Measurements from ENCODE around the gene KRTAP3-2. TPM values are rescaled to one million over a fixed set of nuclear protein-coding genes. Genes with fewer than 3 reads are reported as not detected.

KRTAP3-2 gene
- total RNA-seq, 1 donor from 2014 or later: not detected

Other genes with a start within 250 kb of the KRTAP3-2 start
- gene KRT25, start 244.6 kb downstream of the KRTAP3-2 start, total RNA-seq: not detected
- gene KRT26, start 227.7 kb downstream of the KRTAP3-2 start, total RNA-seq: not detected
- not detected for gene KRT27, start 217.4 kb downstream of the KRTAP3-2 start, total RNA-seq
- not detected for gene KRT28, start 199.9 kb downstream of the KRTAP3-2 start, total RNA-seq
- gene KRT10, start 177.3 kb downstream of the KRTAP3-2 start, total RNA-seq: 45.2 TPM
- gene KRT12, start 132.7 kb downstream of the KRTAP3-2 start, total RNA-seq: not detected
- gene KRT20, start 114.7 kb downstream of the KRTAP3-2 start, total RNA-seq: not detected
- gene KRT23, start 62.3 kb downstream of the KRTAP3-2 start, total RNA-seq: 0.13 TPM
- not detected for gene KRT39, start 33.0 kb downstream of the KRTAP3-2 start, total RNA-seq
- gene KRT40, start 15.6 kb downstream of the KRTAP3-2 start, total RNA-seq: not detected
- not detected for gene KRTAP3-3, start 5.7 kb downstream of the KRTAP3-2 start, total RNA-seq
- not detected for gene KRTAP3-1, start 9.2 kb upstream of the KRTAP3-2 start, total RNA-seq
- not detected for gene KRTAP1-5, start 27.3 kb upstream of the KRTAP3-2 start, total RNA-seq
- not detected for gene KRTAP1-4, start 30.3 kb upstream of the KRTAP3-2 start, total RNA-seq
- not detected for gene KRTAP1-3, start 35.0 kb upstream of the KRTAP3-2 start, total RNA-seq
- gene KRTAP1-1, start 41.5 kb upstream of the KRTAP3-2 start, total RNA-seq: not detected
- not detected for gene KRTAP2-1, start 47.4 kb upstream of the KRTAP3-2 start, total RNA-seq
- gene KRTAP2-2, start 55.3 kb upstream of the KRTAP3-2 start, total RNA-seq: not detected
- gene KRTAP2-3, start 60.2 kb upstream of the KRTAP3-2 start, total RNA-seq: not detected
- gene KRTAP2-4, start 66.0 kb upstream of the KRTAP3-2 start, total RNA-seq: not detected
- not detected for gene KRTAP4-7, start 84.2 kb upstream of the KRTAP3-2 start, total RNA-seq
- not detected for gene KRTAP4-8, start 98.2 kb upstream of the KRTAP3-2 start, total RNA-seq
- gene KRTAP4-16, start 102.3 kb upstream of the KRTAP3-2 start, total RNA-seq: not detected
- gene KRTAP4-9, start 105.5 kb upstream of the KRTAP3-2 start, total RNA-seq: not detected
- gene KRTAP4-11, start 118.5 kb upstream of the KRTAP3-2 start, total RNA-seq: not detected
- not detected for gene KRTAP4-12, start 124.3 kb upstream of the KRTAP3-2 start, total RNA-seq
- gene KRTAP4-6, start 140.6 kb upstream of the KRTAP3-2 start, total RNA-seq: not detected
- not detected for gene KRTAP4-5, start 149.9 kb upstream of the KRTAP3-2 start, total RNA-seq
- not detected for gene KRTAP4-4, start 160.8 kb upstream of the KRTAP3-2 start, total RNA-seq
- not detected for gene KRTAP4-3, start 168.3 kb upstream of the KRTAP3-2 start, total RNA-seq
- not detected for gene KRTAP4-2, start 178.3 kb upstream of the KRTAP3-2 start, total RNA-seq
- gene KRTAP4-1, start 185.0 kb upstream of the KRTAP3-2 start, total RNA-seq: not detected
- gene KRTAP9-1, start 190.0 kb upstream of the KRTAP3-2 start, total RNA-seq: not detected
- not detected for gene KRTAP9-2, start 226.7 kb upstream of the KRTAP3-2 start, total RNA-seq
- not detected for gene KRTAP9-3, start 232.5 kb upstream of the KRTAP3-2 start, total RNA-seq
- gene KRTAP9-8, start 238.1 kb upstream of the KRTAP3-2 start, total RNA-seq: not detected
- not detected for gene KRTAP9-4, start 249.8 kb upstream of the KRTAP3-2 start, total RNA-seq

Measured in cardiac septum (tissue), 1 donor.